HK-2 (cell line): Measurements from ENCODE around the gene B4GALNT3.
A peak's percentile ranks its signal among the peaks of the same experiment; 100 is the strongest.

Source experiments
- DNase-seq: peaks from one replicate; pipeline ENCODE4 v3.0.0-alpha.2; 2018; ENCODE audit not compliant: unreplicated experiment

Gene B4GALNT3

GRCh38 chr12:559208-559905 lies 99.6 kb downstream of the B4GALNT3 start:
- no peak for DNase-seq

- no peak for DNase-seq
Observed at GRCh38 chr12:559906-560455, 100.2 kb downstream of the B4GALNT3 start.

GRCh38 chr12:560691-561390 lies 101.1 kb downstream of the B4GALNT3 start:
- no peak for DNase-seq

- DNase-seq: no peak
Observed at GRCh38 chr12:561391-561705, 101.6 kb downstream of the B4GALNT3 start.

GRCh38 chr12:561908-562593 lies 102.3 kb downstream of the B4GALNT3 start:
- DNase-seq: no peak

- DNase-seq: no peak
Observed at GRCh38 chr12:562634-563033, 102.9 kb downstream of the B4GALNT3 start.

- no peak for DNase-seq
Observed at GRCh38 chr12:563250-563781, 103.6 kb downstream of the B4GALNT3 start.

- DNase-seq: no peak
Observed at GRCh38 chr12:563787-564298, 104.1 kb downstream of the B4GALNT3 start.

- no peak for DNase-seq
Observed at GRCh38 chr12:565161-565560, 105.4 kb downstream of the B4GALNT3 start.

GRCh38 chr12:565589-566105 lies 105.9 kb downstream of the B4GALNT3 start:
- no peak for DNase-seq

GRCh38 chr12:568486-568885 lies 108.7 kb downstream of the B4GALNT3 start:
- DNase-seq: no peak

- no peak for DNase-seq
Observed at GRCh38 chr12:569091-569676, 109.4 kb downstream of the B4GALNT3 start.

- DNase-seq: peak; percentile 92
Observed at GRCh38 chr12:569803-570434, 110.2 kb downstream of the B4GALNT3 start.

GRCh38 chr12:570435-570920 lies 110.7 kb downstream of the B4GALNT3 start:
- DNase-seq: peak; percentile 86

GRCh38 chr12:570921-571794 lies 111.4 kb downstream of the B4GALNT3 start:
- peak; percentile 88 for DNase-seq

- peak; percentile 33 for DNase-seq
Observed at GRCh38 chr12:571795-572531, 112.2 kb downstream of the B4GALNT3 start.

- DNase-seq: no peak
Observed at GRCh38 chr12:572532-572899, 112.8 kb downstream of the B4GALNT3 start.

- no peak for DNase-seq
Observed at GRCh38 chr12:573232-573631, 113.5 kb downstream of the B4GALNT3 start.

- DNase-seq: no peak
Observed at GRCh38 chr12:574475-575128, 114.9 kb downstream of the B4GALNT3 start.
